ENCODE measurements around the gene SPOP.
"Not testable (repeated sequence)": the region's sequence is repeated elsewhere in the genome, so short reads cannot be mapped to it uniquely, and the experiment has no call there.

Gene SPOP

DNA sequence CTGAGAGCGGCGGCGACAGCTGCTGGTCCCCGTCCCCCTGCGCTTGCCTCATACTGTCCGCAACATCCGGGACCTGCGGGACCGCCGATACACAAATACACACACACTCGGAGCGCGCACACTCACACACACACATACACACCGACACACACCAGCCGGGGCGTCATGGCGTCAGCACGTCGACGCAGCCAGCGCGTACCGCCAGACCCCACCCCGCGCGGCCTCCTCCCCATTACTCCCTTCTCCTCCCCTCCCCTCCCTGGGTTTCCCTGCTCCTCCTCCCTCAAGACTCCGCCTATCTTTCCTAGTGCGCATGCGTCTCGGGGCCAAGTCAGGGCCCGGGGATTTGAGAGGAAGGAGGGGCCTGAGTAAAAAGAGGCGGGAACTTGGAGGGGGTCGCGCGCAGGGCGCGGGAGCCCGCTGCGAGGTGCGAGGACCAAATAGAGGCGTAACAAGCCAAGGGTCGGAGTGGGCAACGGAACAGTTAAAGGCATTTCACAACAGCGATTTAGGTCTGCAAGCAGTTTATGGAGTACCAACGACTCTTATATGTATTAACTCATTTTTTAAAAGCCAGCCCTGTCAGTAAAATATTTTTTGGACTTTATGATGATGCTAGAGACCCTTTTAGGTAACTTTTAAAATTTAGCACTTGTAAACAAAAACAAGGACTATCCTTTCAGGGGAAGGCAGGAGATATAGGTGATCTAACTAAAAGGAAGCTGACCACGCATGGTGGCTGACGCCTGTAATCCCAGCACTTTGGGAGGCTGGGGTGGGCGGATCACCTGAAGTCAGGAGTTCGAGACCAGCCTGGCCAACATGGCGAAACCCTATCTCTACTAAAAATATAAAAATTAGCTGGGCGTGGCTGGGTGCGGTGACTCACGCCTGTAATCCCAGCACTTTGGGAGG, at the start of gene SPOP:
SPOP (minus strand) TSS at position 165 of the 915 bp plus-strand sequence. CDS start 55,287 bp downstream, outside the sequence.
- peak; percentile 87 for FAIRE-seq

DNA sequence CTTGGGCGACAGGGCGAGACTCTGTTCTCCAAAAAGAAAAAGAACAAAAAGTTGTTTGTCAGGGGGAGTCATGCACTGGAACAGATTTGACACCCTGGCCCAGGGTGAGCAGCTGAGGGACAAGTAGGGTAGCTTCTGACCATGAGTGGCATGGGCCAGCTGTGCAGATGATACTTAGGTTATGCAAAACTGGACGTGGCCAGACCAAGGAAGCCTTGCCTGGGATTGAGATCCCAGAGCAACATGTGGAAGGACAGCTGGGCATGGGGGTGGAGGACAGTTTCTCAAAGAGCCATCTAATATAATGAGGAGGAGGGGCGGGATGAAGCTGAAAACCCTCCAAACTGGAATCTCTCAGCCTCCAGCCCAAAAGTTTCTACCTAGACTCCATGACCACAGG, 49.5 kb upstream of the SPOP start:
- no peak for FAIRE-seq

DNA sequence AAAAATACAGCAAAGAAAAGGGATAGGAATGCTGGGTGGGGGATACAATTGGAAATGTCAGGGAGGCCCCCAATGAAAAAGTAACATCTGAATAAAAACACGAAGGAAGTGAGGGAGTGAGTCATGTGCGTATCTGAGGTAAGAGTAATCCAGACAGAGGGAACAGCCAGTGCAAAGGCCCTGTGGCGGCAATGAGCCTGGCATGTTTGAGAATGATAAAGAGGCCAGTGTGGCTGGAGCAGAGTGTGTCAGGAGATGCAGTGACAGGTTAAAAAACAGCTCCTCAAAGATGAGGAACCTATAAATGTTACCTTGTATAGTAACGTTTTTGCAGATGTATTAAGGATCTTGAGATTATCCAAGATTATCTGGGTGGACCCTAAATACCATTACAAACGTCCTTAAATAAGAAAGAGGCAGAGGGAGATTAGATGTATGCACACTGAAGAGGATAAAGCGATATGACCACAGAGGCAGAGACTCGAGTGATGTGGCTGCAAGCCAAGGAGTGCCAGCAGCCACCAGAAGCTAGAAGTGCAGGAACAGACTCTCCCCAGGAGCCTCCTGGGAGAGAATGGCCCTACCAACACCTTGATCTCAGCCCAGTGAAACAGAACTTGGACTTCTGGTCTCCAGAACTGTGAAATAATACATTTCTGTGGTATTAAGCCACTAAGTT, 47.7 kb upstream of the SPOP start:
- no peak for FAIRE-seq

DNA sequence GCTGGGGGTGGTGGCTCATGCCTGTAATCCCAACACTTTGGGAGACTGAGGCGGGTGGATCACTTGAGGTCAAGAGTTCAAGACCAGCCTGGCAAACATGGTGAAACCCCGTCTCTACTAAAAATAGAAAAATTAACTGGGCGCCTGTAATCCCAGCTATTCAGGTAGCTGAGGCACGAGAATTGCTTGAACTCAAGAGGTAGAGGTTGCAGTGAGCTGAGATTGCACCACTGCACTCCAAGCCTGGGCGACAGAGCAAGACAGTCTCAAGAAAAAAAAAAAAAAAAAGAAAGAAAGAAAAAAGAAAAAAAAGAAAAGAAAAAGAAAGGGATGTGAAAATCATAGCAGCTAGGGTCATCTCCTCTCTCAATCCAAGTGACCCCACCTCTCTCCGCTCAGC, 46.7 kb upstream of the SPOP start:
- FAIRE-seq, result not testable (repeated sequence)

DNA sequence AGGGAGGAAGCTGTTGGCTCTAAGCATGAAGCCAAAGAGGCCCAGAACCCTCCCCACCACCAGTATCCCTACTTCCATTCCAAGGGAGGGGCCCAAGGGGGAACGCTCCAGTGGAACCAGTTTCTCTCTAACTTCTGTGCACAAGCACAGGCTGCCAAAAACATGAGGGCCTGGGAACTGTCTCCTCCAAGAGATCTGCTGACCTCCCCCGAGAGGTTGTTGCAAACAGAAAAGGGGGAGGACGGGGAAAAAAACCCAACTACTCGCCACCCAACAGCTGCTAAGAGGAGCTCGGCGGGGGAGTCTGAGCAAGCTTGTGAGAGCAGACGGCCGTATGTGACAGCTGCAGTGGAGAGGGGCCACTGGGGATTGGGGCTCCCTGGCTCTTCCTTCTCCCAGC, 45.5 kb upstream of the SPOP start:
- FAIRE-seq, result no peak

DNA sequence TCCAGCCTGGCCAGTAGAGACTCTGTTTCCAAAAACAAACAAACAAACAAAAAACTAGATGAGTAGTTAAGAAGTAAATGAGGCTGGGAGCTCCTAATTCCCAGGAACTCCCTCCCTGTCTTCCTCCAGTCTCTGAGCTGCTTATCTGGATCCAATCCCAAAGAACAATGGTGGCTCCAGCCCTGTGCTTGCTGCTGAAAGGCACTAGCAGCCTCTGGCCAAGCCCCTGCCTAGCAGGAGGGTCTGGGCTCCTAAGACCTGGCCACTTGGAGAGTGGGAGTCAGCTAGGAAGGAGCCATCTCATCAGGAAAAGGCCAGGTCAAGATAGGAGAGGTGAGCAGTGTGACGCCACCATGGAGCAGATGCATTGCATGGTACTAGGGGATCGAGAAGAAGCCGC, 44.2 kb upstream of the SPOP start:
- no peak for FAIRE-seq

DNA sequence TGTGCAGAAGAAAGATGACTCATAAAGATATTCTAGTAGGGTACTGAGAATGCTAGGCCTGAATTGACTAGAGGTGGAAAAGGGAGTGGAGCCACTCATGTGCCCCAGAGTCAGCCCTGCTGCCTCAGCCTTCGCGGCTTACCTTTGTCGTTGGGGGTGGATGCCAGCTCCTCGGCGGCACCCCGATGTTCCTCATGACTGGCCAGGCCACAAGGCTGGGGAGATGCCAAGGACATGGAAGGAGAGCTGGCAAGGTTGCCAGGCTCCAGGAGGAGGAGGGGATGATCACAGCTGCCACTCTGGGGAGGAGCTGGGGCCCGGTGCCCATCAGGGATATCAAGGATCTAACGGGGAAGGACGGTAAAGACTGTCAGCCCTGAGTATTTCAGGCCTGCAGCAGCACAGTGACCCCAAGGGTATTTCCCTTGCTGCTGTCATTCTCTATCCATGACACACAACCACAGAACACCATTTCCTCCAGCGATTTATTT, 39.5 kb upstream of the SPOP start:
- FAIRE-seq, result no peak

DNA sequence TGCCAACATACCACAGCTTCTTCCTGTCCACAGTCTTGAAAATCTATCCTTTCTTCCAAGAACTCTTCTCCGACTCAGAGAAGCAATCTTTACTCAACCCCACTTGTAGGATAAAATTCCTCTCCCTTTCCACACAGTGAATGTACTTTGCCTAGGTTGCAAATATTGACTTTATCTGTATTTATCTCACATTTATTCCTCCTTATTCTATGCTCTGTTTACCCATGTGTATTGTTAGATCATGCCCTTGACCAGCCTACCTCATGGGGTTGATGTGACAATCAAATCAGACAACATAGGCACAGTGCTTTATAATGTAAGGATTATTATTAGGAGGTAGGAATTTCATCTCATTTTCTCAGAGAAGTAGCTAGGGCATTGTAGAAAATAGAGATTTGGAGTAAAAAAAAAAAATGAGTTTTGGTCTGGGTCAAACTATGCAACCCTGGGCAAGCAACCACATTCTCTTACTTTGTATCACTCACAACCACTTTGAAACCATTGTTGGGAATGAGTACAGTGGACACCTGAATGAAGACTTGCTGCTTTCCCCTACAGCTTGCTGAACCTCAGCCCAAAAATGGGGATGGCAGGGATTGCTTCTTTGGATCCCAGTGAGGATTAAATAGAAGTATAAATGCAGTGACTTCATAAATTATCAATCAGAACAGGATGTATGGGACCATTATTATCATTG, 38.9 kb upstream of the SPOP start:
- FAIRE-seq, result no peak

DNA sequence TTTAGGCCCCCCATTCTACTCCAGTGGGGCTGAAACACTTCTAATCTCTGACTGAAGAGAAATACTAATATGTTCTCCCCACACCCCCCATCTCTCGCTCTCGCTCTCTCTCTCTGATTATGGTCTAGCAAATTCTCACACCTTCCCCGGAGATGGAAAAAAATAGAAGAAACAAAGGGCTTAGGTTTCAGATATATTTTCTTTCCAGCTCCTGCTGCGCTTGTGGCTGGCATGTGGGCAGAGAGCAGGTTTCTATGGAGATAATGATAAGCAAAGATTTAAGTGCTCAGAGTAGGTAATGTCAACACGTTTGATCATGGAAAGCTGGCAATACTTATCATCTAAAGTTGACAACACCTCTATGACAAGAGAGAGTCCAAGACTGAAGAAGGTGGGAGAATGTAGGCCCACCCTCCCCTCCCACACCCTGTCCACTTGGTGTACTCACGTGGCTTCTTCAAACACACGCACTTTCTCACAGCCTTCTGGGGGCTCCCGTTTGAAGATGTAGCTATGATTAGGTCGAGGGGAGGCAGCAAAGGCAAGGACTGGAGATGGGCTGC, 37.9 kb upstream of the SPOP start:
- no peak for FAIRE-seq

DNA sequence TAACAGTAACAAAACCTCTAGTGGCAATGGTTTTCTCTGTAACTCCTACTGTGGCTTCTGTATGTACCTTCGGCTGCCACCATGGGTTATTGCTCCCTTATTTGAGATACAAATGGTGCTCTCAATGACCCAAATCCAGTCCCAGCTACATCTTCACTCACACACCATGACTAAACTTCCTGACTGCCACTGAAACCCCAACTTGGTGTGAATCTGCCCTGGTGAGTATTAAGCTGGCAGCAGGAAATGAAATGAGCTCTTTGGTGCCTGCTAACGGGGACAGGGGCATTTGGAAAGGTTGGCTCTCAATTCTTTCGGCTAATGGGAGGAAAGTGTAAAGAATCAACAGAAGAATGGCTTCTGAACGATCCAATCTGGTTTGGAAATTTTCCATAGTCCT, 37.3 kb upstream of the SPOP start:
- no peak for FAIRE-seq

DNA sequence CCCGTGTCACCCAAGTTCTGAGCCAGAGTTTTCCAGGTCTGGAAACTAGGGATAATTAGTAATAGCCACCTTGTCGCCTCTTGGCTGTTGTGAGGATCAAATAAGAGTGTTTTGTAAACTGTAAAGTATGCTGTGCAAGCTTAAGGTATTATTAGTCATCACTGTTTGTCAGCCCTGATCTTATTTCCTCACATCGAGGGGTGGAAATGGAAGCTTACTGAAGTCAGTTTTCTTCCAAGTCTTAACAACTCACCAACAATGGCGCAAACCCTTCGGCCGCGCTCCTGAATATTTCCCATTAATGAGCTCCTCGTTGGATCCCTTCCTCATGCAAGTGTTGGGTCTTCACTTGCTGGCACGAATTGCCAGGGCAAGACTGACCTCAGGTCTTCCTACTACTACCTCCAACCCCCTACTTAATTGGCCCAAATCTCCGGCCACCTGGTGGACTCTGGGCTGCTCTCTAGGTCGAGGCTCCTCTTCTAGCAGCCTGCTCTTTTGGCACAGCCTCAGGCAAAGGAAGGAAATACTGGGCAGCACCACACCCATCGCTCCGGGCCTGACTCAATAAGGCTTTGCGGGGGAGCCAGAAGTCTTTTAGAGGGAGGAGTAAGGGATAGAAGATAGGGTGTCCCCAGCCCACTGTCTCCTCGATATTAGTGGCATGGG, 30.8 kb upstream of the SPOP start:
- FAIRE-seq, result no peak

DNA sequence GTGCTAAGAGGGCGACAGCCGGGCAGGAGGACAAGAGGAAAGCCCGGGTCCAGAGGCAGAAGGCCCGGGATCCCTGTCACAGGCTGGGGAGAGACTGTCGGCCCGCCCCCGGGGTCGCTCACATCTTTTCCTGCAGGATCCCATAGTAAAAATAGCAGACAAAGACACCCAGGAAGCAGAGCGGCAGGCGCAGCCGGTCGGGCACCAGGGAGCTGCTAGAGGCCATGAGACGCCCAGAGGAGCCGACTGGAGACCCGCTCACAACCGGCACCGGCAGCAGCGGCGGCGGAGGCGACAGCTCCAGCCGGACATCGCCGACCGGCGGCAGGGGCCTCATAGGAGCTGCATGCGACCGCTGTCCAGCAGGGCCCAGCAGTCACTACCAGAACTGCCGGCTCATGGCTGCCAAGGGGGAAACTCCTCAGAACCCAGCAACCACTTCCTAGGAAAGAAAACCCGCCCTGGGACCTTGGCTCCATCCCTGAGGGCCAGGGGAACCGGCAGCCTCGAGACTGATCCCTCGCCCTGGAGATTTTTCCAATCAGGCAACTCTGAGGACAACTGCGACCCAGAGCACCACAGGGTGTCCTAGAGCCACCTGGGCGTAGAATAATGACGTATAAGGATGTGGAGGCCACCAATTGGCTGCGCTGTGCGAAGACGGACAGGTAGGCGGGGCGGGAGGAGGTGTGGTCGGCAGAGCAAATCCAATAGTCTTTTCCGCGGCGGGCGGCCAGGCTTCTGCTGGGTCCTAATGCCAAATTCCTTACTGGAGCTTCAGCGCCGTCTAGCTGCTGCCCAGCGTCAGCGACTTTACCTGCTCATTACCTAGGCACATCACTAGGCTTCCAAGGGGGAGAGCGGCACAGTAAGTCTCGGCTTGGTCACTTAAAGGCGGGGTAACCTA, 30.0 kb upstream of the SPOP start, which contains the start of gene SLC35B1:
SLC35B1 (minus strand) TSS at position 357 of the 907 bp plus-strand sequence; CDS start at position 226, 131 bp downstream.
- FAIRE-seq, result peak; percentile 92

DNA sequence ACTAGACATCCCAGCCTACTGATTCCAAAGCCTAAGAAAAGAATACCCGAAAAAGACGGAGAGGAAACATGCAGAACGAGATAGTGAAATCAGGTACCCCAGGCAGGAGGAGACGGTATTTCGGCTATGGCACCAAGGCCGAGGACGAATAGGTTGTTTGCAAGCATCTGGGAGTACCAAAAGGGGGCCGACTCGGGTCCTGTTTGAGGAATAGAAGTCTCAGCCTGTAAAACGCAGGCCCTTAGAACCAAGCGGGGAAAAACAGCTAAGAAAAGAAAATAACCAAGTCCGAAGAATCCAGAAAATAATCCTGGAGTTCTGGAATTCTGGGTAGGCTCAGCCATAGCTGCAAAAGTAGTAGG, 29.3 kb upstream of the SPOP start:
- no peak for FAIRE-seq

DNA sequence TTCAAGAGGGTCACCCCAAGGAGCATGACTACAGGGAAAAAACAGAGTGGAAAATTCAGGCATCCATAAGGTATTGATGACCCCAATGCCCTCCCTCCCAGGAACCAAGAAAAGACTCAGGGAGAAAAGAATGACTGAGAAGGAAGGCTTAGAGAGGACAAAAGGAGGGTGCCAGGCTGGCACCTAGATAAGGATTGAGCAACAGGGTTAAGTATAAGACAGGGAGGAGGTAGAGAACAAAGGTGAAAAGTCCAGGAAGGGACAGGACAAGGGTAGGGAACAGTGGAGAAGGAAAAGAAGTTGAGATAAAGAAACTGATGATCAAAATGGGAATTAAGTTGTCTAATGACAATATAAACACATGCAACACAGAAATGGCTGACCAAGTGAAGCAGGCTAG, 27.4 kb upstream of the SPOP start:
- no peak for FAIRE-seq

DNA sequence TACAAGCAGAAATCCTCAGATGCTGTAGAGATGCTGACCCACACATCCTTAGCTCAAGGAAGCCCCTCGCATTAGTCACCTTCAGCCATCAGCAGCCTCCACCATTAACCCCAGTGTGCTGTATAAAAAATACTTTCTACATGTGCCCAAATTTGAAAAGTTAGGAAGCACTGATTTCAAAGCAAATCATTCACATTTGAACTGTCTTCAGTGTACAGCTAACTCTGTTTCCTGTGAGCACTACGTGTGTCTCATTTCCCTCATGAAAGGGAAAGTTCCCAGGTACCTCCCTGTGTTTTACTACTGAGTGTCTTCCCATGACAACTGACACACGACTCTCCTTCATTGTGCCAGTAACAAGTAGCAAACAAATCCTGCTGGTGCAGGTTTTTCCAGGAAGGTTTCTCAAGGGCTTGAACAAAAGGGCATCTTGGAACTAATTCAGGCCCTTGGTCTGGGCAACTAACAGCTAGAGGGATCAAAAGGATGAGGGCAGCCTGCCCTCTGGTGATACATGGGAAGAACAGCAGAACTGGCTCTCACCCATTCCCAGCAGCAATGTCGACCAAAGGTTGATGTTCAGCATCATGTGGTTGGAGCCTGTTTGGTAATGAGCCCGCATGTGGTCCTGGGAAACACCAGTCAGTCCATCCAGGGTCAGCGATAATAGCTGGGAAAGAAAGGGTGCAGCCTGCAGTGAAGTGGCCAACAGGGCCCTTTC, 25.8 kb upstream of the SPOP start:
- FAIRE-seq, result no peak

DNA sequence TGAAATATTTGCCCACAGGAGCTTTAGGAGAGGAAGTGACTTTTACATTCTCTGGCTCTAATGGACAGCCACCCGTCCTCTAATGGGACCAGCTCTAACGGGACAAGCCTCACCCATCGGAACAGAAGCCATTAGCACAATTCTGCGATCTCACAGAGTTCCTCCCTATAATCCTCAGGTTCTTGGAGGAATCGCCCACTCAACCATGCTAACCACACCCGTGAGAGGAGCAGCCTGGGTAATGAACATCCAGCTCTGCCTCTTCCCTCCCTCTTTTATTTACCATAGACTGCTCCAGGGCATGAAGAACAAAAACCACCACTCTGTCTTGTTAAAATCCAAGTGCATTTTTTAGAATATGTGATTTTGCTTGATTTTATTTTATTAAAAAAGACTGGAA, 23.1 kb upstream of the SPOP start:
- FAIRE-seq, result no peak

DNA sequence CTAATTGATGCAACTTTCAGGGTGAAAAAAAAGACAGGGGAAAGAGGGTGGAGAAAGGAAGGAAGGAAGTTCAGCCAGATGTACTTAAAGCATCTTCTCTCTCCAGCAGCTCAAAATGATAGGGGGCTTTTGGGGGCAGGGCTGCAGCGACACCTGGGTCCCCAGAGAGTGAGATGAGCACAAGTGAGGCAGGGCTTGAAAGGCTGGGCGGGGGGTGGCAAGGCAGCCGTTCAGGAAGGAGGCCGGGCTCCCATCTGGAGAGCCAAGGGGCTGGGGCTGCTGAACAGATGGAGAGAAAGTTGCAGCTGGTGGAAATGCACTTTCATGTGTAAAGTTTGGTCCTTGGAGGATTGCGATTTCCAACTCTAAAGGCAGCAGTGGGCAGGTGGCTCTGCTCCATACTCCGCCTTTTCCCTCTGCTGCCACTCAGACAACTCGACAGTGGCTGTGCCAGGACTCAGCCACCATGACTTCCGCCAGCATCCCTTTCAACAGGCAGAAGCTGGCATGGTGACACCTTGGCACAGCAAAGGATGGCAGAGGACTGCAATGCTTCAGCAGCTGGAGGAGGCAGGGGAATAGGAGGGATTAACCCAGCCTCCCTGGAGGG, 22.2 kb upstream of the SPOP start:
- FAIRE-seq, result no peak

DNA sequence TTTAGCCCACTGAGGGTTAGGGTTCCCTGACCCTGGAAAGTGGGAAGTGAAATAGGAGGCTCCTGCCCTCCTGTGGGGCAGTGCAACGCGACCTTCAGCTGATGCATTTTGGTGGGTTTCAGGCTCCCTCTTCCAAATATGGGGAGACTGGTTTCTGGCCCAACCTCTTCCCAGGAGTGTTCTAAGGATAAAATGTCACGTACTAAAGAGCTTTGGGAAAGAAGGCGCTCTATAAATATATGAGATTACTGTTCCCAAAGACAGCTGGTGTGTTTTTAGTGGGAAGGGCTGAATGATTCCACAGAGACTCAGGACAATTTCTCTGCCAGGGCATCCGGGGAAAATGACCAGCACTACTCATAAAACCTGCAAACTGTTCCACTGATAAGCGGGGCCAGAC, 20.1 kb upstream of the SPOP start:
- FAIRE-seq, result no peak

DNA sequence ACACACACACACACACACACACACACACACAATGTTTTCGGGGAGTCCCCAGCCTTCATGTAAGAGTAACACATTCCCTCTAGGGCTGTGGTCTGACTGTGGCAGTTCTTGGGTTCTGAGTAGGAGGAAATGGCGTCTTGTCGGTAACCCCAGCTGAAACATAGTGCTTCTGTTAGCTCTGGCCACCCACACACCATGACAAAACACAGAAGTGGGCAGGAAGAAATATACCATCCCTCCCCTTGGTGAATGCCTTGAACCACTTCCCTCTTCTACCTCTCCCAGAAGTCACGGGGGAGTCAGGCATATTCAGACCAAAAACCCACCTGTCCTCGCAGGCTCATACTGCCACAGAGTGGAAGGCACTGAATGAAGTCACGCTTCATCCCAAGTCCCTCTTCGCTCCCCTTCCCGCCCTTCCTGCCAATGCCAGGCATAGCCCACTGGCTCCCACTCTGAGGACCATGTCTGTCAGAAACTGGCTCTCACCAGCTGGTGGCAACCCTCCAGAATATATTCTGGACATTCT, 18.4 kb upstream of the SPOP start:
- FAIRE-seq, result no peak

DNA sequence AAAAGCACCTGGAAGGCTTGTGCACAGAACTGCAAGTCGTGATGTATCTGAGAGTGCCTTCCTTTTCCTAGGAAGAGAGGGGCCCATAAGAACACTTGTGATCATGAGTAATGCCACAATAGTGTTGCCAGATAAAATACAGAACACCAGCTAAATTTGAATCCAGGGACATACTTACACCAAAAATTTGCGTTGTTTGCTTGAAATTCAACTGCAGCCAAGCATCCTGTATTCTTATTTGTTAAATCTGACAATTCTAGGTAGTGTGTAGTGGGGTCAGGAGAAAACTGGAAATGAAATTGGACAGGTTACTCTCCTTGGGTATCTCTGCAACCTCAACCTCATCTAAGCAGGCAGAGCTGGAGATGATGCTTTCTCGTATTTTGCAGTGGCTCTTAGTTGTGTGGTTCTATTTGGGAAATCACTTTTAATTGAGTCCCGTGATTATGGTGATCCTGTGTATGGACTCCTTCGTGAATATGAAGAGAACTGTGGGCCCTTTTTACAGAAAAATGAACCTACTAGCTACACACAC, 17.9 kb upstream of the SPOP start:
- no peak for FAIRE-seq
